K562 (cell line): Measurements from ENCODE around the gene CDC42BPB. TPM values are rescaled to one million over a fixed set of nuclear protein-coding genes. Genes with fewer than 3 reads are reported as not detected.

ENCODE experiments used
- ATAC-seq: fragments of 200-7000 bp; cut with Tn5 transposase; 3 replicates; pipeline ENCODE4 v1.9.1; 2020; ENCODE audit warnings: moderate library complexity
- BruUV-seq: library from RNA; stranded (reverse); fragments of 400-500 nt; replicated peaks from 2 replicates; lab custom pipeline; 2021; lab: Mats Ljungman, UMichigan
- CTCF ChIA-PET: fragments of 300-600 bp; formaldehyde crosslinking; extraction: SDS; loops from one replicate; lab custom pipeline; 2021; ENCODE audit warnings: low intra/inter-chr PET ratio; lab: Yijun Ruan, JAX
- POLR2A ChIA-PET: fragments of 300-600, 350-650 bp; sonication (Branson Sonifier 250); formaldehyde crosslinking; extraction: SDS; loops from one replicate; lab custom pipeline; 2021; ENCODE audit warnings: antibody characterized with exemption, inconsistent platforms; lab: Yijun Ruan, JAX
- DNase-seq, 4 experiments: peaks; one replicate each; pipeline versions ENCODE4 v3.0.0 to v3.0.0-alpha.2; 2011 to 2018; ENCODE audit warnings: low spot score in 3 of 4, mixed read lengths in 3 of 4; ENCODE audit errors: extremely low read depth in 1 of 4
- FAIRE-seq: peaks from 2 replicates; lab custom pipeline; 2011; peaks lifted over from hg19 to GRCh38; lab: Jason Lieb, UNC
- H2AFZ ChIP-seq: 2 replicates; pipeline ENCODE4 v1.6.0; 2011; ENCODE audit warnings: low read depth, low read length, control low read depth, inconsistent platforms
- H3K27ac ChIP-seq: fragments of 200-600 bp; 3 replicates; pipeline ENCODE4 v1.8.0; 2011; ENCODE audit warnings: low read depth, mild to moderate bottlenecking, control low read depth, inconsistent platforms, low read length, moderate library complexity, mixed read lengths; ENCODE audit errors: extremely low read depth
- H3K27me3 ChIP-seq, 2 experiments: fragments of 300-600 bp in 1 of 2; 2 replicates in 1 of 2; 3 replicates in 1 of 2; pipeline versions ENCODE4 v1.6.0 to v1.8.0; 2011; ENCODE audit warnings: inconsistent platforms in 2 of 2, low read length in 2 of 2, mild to moderate bottlenecking in 1 of 2, mixed read lengths in 1 of 2, moderate library complexity in 1 of 2; ENCODE audit not compliant: control insufficient read depth in 2 of 2, insufficient read depth in 2 of 2
- H3K36me3 ChIP-seq: fragments of 300-600 bp; 3 replicates; pipeline ENCODE4 v1.8.0; 2011; ENCODE audit warnings: mild to moderate bottlenecking, low read length, inconsistent platforms; ENCODE audit not compliant: control insufficient read depth, insufficient read depth
- H3K4me1 ChIP-seq, 2 experiments: fragments of 200-600 bp in 1 of 2; replicated peaks in 1 of 2; 2 replicates in 1 of 2; 3 replicates in 1 of 2; pipeline versions ENCODE4 v1.5.1 to v1.8.0; 2011; ENCODE audit warnings: inconsistent platforms in 2 of 2, low read length in 2 of 2, mild to moderate bottlenecking in 1 of 2, mixed read lengths in 1 of 2, moderate library complexity in 1 of 2; ENCODE audit not compliant: control insufficient read depth in 2 of 2, insufficient read depth in 2 of 2
- H3K4me2 ChIP-seq: 2 replicates; pipeline ENCODE4 v1.6.1; 2011; ENCODE audit warnings: low read length, control low read depth, inconsistent platforms, mixed read lengths; ENCODE audit not compliant: insufficient read depth
- H3K4me3 ChIP-seq: fragments of 200-600 bp; sonication (generic), shearing (Covaris generic); 2 replicates; pipeline ENCODE4 v1.5.1; 2016; ENCODE audit warnings: control low read depth, inconsistent platforms
- H3K79me2 ChIP-seq: fragments of 200-600 bp; 3 replicates; pipeline ENCODE4 v1.8.0; 2011; ENCODE audit warnings: low read length, inconsistent platforms; ENCODE audit not compliant: control insufficient read depth, insufficient read depth
- H3K9ac ChIP-seq, 2 experiments: 2 replicates each; pipeline versions ENCODE4 v1.6.0 to v1.6.1; 2011; ENCODE audit warnings: low read depth in 2 of 2, low read length in 2 of 2, control low read depth in 1 of 2, inconsistent platforms in 1 of 2, mild to moderate bottlenecking in 1 of 2, mixed read lengths in 1 of 2; ENCODE audit not compliant: insufficient read depth in 1 of 2
- H3K9me1 ChIP-seq: one replicate; pipeline ENCODE4 v1.6.0; 2011; ENCODE audit warnings: inconsistent platforms, mild to moderate bottlenecking, low read length, moderate library complexity; ENCODE audit not compliant: control insufficient read depth, insufficient read depth
- H3K9me3 ChIP-seq: replicated peaks from 2 replicates; pipeline ENCODE4 v1.5.1; 2011; ENCODE audit warnings: low read depth, low read length, inconsistent platforms; ENCODE audit not compliant: control insufficient read depth, insufficient read depth
- H4K20me1 ChIP-seq: replicated peaks from 2 replicates; pipeline ENCODE4 v1.6.1; 2011; ENCODE audit warnings: low read length, inconsistent platforms, mixed read lengths; ENCODE audit not compliant: control insufficient read depth, insufficient read depth
- BRF1 ChIP-seq: IDR thresholded peaks from 3 replicates; pipeline ENCODE4 v1.6.1; 2011; ENCODE audit warnings: borderline replicate concordance, mild to moderate bottlenecking; ENCODE audit not compliant: insufficient read length; ENCODE audit errors: extremely low read depth
- CBX3 ChIP-seq, 2 experiments: IDR thresholded peaks; 1 replicate in 1 of 2; 2 replicates in 1 of 2; pipeline ENCODE4 v1.6.1; 2012; ENCODE audit warnings: inconsistent platforms in 2 of 2, low read length in 2 of 2, borderline replicate concordance in 1 of 2, control low read depth in 1 of 2
- CEBPB ChIP-seq: fragments of 450-650 bp; IDR thresholded peaks from 2 replicates; pipeline ENCODE4 v1.6.1; 2016; ENCODE audit warnings: missing genetic modification characterization, missing compliant biosample characterization
- DPF2 ChIP-seq: fragments of 450-650 bp; IDR thresholded peaks from 2 replicates; pipeline ENCODE4 v1.6.1; 2016
- HMG20A ChIP-seq: fragments of 450-650 bp; formaldehyde crosslinking; conservative IDR thresholded peaks from 2 replicates; pipeline ENCODE4 v1.4.0; 2020; ENCODE audit warnings: mild to moderate bottlenecking, mixed read lengths
- MCM3 ChIP-seq: fragments of 450-650 bp; IDR thresholded peaks from 2 replicates; pipeline ENCODE4 v1.6.1; 2016
- NEUROD1 ChIP-seq: fragments of 150-350 bp; IDR thresholded peaks from 2 replicates; pipeline ENCODE4 v1.6.1; 2014; ENCODE audit warnings: borderline replicate concordance, low read length, low read depth; ENCODE audit not compliant: partially characterized antibody
- SRSF7 ChIP-seq: fragments of 200-400 bp; formaldehyde crosslinking; optimal IDR thresholded peaks from 2 replicates; pipeline ENCODE3; 2017; ENCODE audit warnings: mild to moderate bottlenecking, low read depth, low read length
- TARDBP ChIP-seq: fragments of 450-650 bp; IDR thresholded peaks from 2 replicates; pipeline ENCODE4 v1.6.1; 2016
- ZBTB17 ChIP-seq: fragments of 450-650 bp; formaldehyde crosslinking; IDR thresholded peaks from 2 replicates; pipeline ENCODE4 v1.4.0; 2020; ENCODE audit warnings: mild to moderate bottlenecking
- ZNF766 ChIP-seq: fragments of 200-800 bp; sonication (Bioruptor generic); conservative IDR thresholded peaks from 2 replicates; pipeline ENCODE4 v1.6.1; 2016; ENCODE audit warnings: missing genetic modification characterization, missing compliant biosample characterization
- WGBS: fragments of 100-300 bp; shearing (Covaris generic); methylation state at CpG from one replicate; pipeline ENCODE4 v1.1.6; 2016; ENCODE audit warnings: low coverage, mixed read lengths; ENCODE audit not compliant: insufficient coverage; ENCODE audit errors: missing lambda C conversion rate; 5-methylcytosine and 5-hydroxymethylcytosine counted together
- in situ Hi-C: fragments of 300-500 bp; cut with MboI; formaldehyde crosslinking; loops from 4 replicates; pipeline ENCODE4 v1.15.0; 2018; ENCODE audit warnings: inconsistent platforms, mixed read lengths
- intact Hi-C: fragments of 100-400 bp; cut with micrococcal nuclease; formaldehyde crosslinking; loops from 2 replicates; pipeline ENCODE4 v1.14.2; 2022
- polyA plus RNA-seq, 8 experiments: library from polyadenylated mRNA; depleted of rRNA in 4 of 8; stranded (reverse) in 5 of 8; unstranded in 3 of 8; fragments of >200 nt; fragmentation: Nextera tagmentation in 2 of 8; fragmentation: Illumina TruSeq in 1 of 8; extraction: Ambion mirVana in 2 of 8; extraction: Trizol in 1 of 8; gene quantifications; 2 replicates each; pipeline versions ENCODE4 v1.2.1 to v1.2.3, GENCODE V29; 2011 to 2014; ENCODE audit warnings: inconsistent platforms in 1 of 8, missing spikeins in 1 of 8
- total RNA-seq, 7 experiments: library from RNA; depleted of rRNA in 6 of 7; stranded (reverse); fragments of >200 nt in 6 of 7; fragmentation: Illumina TruSeq in 2 of 7; extraction: Trizol in 2 of 7; gene quantifications; 2 replicates each; pipeline versions ENCODE4 v1.2.1 to v1.2.3, GENCODE V29; 2011 to 2021; ENCODE audit warnings: low replicate concordance in 1 of 7
- TF ChIP-seq, protein P1 (sequence below): fragments of 250-450 bp; sonication (Bioruptor Pico); IDR thresholded peaks from 2 replicates; pipeline ENCODE4 v1.8.0; 2021; ENCODE audit warnings: moderate library complexity, mild to moderate bottlenecking, inconsistent platforms
- TF ChIP-seq, protein P2 (sequence below), 2 experiments: fragments of 450-650 bp in 1 of 2; sonication (generic) in 1 of 2; formaldehyde crosslinking; conservative IDR thresholded peaks; 2 replicates each; pipeline versions ENCODE4 v1.4.0 to v1.8.1; 2020 to 2022; ENCODE audit warnings: mild to moderate bottlenecking in 1 of 2, missing genetic modification reagents in 1 of 2
- TF ChIP-seq, protein P3 (sequence below): sonication (generic); formaldehyde crosslinking; IDR thresholded peaks from 2 replicates; pipeline ENCODE4 v1.8.0; 2022; ENCODE audit warnings: mild to moderate bottlenecking, missing genetic modification reagents
- TF ChIP-seq, protein P4 (sequence below): fragments of 450-650 bp; formaldehyde crosslinking; IDR thresholded peaks from 2 replicates; pipeline ENCODE4 v1.4.0; 2022; ENCODE audit warnings: missing genetic modification characterization

CDC42BPB gene
- total and polyA plus RNA-seq, 9 of the 15 experiments (the other 6 are each of a cell fraction or from before 2014, with no cell fraction given) = 0.07 to 24.3 (median 12.6) TPM

DNA sequence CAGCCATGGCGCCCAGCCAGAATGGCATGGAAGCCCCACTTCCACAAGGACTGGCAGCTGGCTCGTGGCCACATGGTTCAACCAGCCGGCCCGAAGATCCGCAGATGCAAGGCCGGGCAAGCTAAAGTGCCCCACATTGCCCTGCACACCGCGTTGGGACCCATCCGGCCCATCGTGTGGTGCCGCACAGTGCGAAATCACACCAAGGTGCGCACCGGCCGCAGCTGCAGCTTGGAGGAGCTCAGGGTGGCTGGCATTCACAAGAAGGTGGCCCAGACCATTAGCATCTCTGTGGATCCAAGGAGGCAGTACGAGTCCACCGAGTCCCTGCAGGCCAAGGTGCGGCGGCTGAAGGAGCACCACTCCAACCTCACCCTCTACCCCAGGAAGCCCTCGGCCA lies 15.9 kb downstream of the CDC42BPB start:
- Histone ChIP-seq H3K4me1 (peaks cover 0 to 5% of the 10 kb centered on the region in 2 experiments; a peak in 2 of 5 replicates), H2AFZ (no peak overlapping the region), H3K4me3 (no peak overlapping the region), H3K27me3 (no peaks in the 10 kb centered on the region), H3K36me3 (no peaks in the 10 kb centered on the region), H3K27ac (no peak overlapping the region), H3K9me1 (no peaks in the 10 kb centered on the region), H3K9me3 (no peaks in the 10 kb centered on the region), H3K9ac (no peak overlapping the region), H3K4me2 (no peak overlapping the region), H3K79me2 (peaks cover 16% of the 10 kb centered on the region; the same call in 2 of the 3 replicates), H4K20me1 (no peaks in the 10 kb centered on the region)
- in situ Hi-C loops (no loop called here), intact Hi-C loops (no loop called here)
- no TSS peak for BruUV-seq
- ATAC-seq (no peak), FAIRE-seq (no peak), DNase-seq (no peak)
- 90% methylated on average over 13 of the region's 20 CpGs for WGBS
- ChIA-PET CTCF (interaction anchor here (0.6 kb wide), 1 partner anchor 34 kb away, joined by 3 read pairs; no protein-coding TSS in a partner anchor), POLR2A (no interaction called here)
- no peak for TF ChIP-seq NEUROD1
- no peak for TF ChIP-seq SRSF7
- TF ChIP-seq, protein P1, sequence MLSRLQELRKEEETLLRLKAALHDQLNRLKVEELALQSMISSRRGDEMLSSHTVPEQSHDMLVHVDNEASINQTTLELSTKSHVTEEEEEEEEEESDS (CRISPR knock-in tag) = no peak
- no peak for TF ChIP-seq DPF2
- no peak for TF ChIP-seq MCM3

DNA sequence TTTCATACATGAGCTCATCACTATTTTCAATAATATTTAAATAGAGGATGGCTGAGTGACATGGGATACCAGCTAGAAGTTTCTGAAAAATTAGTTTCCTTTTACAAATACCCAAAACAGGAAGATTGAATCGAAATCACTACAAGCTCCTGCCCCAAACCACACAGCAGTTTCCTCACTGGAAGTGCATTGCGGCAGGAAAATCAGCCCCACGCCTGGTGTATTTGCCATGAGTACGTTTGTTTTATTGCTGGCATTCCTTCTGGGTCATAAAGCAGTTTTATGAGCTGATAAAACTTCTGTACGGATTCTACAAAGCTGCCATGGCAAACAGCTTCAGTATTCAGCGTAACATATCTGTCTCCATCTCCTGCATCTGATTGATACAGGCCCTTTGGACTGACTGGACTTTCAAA lies 23.7 kb downstream of the CDC42BPB start:
- FAIRE-seq = no peak
- no peak for TF ChIP-seq BRF1
- TF ChIP-seq ZBTB17 = no peak
- TF ChIP-seq, protein P2, sequence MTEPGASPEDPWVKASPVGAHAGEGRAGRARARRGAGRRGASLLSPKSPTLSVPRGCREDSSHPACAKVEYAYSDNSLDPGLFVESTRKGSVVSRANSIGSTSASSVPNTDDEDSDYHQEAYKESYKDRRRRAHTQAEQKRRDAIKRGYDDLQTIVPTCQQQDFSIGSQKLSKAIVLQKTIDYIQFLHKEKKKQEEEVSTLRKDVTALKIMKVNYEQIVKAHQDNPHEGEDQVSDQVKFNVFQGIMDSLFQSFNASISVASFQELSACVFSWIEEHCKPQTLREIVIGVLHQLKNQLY (CRISPR knock-in tag; conservative IDR thresholded peaks at IDR 0.05) = no peak
- TF ChIP-seq, protein P3, sequence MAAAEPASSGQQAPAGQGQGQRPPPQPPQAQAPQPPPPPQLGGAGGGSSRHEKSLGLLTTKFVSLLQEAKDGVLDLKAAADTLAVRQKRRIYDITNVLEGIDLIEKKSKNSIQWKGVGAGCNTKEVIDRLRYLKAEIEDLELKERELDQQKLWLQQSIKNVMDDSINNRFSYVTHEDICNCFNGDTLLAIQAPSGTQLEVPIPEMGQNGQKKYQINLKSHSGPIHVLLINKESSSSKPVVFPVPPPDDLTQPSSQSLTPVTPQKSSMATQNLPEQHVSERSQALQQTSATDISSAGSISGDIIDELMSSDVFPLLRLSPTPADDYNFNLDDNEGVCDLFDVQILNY = no peak
- no peak for TF ChIP-seq ZNF766
- TF ChIP-seq HMG20A (CRISPR knock-in tag) = no peak
- TF ChIP-seq, protein P4, sequence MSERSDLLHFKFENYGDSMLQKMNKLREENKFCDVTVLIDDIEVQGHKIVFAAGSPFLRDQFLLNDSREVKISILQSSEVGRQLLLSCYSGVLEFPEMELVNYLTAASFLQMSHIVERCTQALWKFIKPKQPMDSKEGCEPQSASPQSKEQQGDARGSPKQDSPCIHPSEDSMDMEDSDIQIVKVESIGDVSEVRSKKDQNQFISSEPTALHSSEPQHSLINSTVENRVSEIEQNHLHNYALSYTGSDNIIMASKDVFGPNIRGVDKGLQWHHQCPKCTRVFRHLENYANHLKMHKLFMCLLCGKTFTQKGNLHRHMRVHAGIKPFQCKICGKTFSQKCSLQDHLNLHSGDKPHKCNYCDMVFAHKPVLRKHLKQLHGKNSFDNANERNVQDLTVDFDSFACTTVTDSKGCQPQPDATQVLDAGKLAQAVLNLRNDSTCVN (CRISPR knock-in tag) = no peak
- no peak for TF ChIP-seq TARDBP
- no peak for TF ChIP-seq CBX3 (IDR thresholded peaks at IDR 0.05; ENCODE audit: borderline replicate concordance in 1 of 2, low read length in 2 of 2)
- TF ChIP-seq CEBPB (tag) = no peak

More for the DNA sequence above, 23.7 kb downstream of the CDC42BPB start:
- DNase-seq (no peak), ATAC-seq (no peak)
- Histone ChIP-seq H4K20me1 (no peaks in the 10 kb centered on the region), H3K4me1 (no peaks in the 10 kb centered on the region; a peak in 1 of 5 replicates), H3K9me1 (no peaks in the 10 kb centered on the region), H3K9me3 (no peaks in the 10 kb centered on the region), H3K9ac (no peak overlapping the region), H3K4me2 (no peak overlapping the region), H2AFZ (no peak overlapping the region), H3K36me3 (no peaks in the 10 kb centered on the region), H3K79me2 (peaks cover 2% of the 10 kb centered on the region; the same call in 1 of the 3 replicates), H3K27me3 (no peaks in the 10 kb centered on the region), H3K27ac (no peak overlapping the region), H3K4me3 (no peak overlapping the region)
- WGBS = 39% methylated on average over 5 of the region's 6 CpGs
- intact Hi-C loops = no loop called here
- no TSS peak for BruUV-seq
- ChIA-PET CTCF (no interaction called here), POLR2A (interaction anchor here (0.6 kb wide), 1 partner anchor 270 kb away, joined by 3 read pairs; no protein-coding TSS in a partner anchor)
- in situ Hi-C loops = no loop called here
